GM21576 (cell line): ENCODE results near the gene G6PD.

Source experiments
- ATAC-seq: cut with Tn5 transposase; IDR thresholded peaks from one replicate; pipeline ENCODE4 v1.9.1; 2021; ENCODE audit warnings: mild to moderate bottlenecking, moderate library complexity; ENCODE audit not compliant: unreplicated experiment

Gene G6PD

DNA sequence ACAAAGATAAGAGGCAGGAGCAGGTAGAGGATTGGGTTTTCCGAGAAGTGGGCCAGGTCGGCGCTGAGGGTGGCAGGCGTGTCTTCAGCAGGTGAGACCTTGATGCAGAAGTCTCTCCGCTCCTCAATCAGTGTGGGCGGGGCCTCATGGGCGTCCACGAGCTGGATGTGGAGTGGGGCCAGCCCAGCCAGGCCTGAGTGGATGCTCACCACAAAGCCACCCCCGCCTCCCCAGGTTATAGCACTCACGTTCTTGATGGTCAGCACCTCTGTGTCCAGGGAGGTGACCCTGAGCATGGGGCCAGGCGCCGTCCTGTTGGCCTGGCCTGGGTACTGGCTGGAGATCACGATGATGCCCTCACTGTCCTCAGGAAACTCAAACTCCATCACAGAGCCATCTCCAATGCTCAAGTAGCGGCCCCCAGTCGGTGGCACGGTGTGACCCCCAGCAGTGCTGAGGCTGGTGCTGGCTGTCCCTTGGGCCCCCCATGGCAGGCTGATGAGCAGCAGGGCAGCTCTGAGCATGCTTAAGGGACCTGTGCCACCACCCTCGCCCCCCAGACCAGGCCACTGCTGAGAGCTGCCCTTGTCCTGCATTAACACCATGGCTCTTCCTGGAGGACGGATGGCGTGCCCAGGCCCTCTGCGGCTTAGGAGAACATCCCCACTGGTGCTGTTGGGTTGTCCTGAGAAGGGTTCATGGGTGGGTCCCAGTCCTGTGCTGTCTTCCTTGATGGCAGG, 58.1 kb downstream of the G6PD start:
- no peak for ATAC-seq

GRCh38 chrX:154487518-154488290, 58.9 kb downstream of the G6PD start:
- no peak for ATAC-seq

DNA sequence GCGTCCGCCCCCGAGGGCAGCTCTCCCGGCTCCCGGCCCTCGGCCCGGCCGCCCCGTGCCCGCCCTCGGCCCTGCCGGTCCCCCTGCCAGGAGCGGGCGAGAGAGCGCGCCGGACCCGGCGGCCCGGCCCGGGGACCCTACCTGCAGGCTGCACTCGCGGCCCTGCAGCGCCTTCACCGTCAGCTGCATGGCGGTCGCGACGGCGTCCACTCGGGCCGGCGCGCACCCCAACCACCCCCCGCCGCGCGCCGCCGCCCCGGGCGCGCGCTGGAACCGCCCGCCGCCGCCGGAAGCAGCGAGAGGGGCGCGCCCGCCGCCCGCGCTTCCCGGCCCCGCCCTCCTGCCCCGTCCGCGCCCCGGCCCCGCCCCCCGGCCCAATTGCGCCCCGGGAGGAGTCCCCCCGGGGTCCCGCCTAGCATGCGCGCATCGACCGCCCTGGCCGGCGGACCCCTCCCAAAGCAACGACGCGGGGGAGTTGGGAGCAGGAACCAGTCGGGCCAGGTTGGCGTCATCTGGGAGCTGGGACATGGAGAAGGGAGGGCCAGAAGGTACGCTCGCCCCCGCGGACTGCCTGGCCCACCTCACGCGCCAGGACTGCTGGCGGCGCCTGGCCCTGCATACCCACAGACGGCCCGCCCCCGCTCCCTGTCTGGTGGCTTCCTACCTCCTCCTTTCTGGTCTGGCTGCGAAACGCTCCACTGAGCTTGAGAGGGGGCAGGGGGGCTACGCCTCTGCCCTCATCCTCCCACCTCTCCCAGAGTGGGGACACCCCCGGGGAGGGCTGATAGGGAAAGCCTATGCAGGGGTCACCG, 60.0 kb downstream of the G6PD start, which contains the start of gene UBL4A:
TSS of gene UBL4A (minus strand) at position 220 of the 812 bp plus-strand sequence. CDS start at position 189, 31 bp downstream.
- ATAC-seq = no peak

- no peak for ATAC-seq
Measured at GRCh38 chrX:154486052-154486395, 60.6 kb downstream of the G6PD start.

DNA sequence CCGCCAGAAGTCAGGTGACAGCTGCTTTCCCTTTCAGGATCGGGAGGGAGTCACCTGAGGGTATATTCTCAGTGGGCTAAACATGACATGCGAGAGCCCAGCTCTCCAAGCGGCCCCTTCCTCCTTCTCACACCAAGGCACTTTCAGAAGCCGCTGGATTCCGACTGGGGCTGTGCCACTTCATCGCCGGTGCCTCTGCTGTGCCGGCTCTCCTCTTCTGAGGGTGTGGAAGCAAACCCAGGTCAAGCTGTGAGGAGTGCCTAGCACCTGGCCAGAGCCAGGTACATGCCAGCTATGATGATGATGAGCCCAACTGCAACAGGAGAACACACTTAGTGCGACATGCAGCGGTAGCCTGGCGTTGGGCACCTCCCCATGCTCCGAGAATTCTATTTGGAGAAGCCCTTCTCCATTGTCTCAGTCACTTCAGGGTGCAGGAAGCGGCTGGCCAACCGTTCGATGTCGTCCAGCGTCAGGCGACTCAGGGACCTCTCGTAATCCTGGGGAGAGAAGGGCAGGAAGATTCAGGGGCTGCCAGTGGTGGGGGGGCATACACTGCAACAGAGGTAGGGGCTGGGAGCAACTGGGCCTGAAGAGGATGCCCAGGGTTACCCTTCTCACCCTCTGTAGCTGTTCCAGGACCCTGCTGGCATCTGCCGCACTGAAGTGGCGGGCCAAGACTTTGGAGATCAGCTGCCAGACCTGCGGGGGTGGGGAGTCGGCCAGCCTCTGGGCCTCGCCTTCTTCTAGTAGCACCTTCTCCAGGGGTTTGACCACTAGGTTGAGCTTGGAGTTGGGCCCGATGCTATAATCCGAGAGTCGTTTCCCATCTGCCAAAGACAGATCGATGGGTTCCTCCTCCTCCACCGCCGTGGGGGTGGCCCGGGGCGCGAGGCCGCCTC, 61.2 kb downstream of the G6PD start:
- ATAC-seq = no peak

DNA sequence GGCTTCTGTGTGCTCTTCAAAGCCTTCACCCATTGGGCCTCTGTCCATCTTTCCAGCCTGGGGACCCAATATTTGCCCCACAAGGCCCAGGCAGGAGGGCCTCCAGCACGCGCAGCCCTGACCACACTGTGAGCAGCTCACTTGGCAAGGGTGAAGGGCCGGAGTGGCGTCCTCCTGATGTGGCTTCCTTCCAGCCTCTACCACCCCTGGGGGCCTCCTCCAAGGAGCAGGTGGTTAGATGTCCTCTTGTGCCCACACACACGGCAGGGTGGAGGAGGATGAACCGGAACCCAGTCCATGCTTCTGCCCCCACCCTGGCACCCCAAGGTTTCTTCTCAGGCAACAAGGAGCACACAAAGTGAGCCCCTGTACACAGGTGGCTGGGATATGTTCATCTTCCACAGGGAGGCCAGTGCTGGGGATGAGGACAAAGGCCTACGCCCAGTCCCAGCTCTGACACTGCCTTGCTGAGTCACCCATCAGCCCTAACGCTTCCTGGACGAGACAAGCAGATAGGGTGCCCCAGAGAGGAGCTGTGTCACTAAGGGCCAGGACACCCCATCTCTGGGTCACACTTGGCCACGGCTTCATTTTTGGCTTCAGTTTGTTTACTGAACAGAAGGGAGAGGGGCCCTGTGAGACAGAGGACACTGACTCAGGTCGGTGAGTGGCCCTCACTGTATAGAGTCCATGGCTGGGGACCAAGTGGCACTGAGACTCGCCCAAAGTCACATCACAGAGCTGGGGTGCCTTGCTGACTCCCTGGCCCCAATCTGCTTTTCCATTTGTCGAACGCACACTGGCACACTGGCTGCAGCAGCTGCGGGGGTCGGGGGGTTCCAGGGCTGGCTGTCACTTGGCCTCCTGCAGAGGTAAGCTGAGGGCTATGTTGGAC, 62.1 kb downstream of the G6PD start:
- no peak for ATAC-seq

DNA sequence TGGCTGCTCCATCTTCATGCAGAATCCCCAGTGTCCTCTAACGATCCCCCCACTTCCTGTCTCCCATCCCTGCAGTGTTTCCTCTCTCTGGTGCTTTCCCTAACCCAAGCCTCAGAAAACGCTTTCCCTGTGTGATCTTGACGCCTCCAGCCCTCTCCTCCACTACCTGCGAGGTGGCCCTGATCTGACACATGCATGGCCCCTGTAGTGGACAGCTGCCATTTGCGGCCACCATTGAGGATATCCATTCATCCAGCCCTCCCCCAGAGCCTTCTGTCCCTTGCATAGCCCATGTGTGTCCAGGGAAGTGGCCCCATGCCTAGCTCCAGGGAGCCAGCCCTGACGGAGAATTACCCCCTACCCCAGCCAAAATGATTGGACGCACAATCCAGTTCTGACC, 63.3 kb downstream of the G6PD start:
- no peak for ATAC-seq

DNA sequence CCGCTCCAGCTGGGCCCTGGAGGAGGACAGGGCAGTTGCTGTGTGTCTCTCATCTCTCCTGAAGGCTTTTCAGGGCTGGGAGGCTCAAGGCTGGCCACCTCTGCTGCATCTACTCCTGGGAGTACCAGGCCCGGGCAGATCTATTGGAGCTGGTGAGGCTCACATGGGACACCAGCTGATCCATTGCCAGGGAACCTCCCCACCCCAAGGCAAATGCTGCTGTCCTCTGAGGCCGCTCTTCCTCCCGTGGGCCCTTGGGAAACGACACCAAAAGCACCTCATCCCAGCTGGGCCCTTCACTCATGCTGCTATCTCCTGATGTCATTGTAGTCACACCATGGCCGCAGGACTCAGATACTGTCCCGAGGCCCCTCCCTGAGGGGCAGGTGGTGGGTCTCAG, 63.9 kb downstream of the G6PD start:
- no peak for ATAC-seq

DNA sequence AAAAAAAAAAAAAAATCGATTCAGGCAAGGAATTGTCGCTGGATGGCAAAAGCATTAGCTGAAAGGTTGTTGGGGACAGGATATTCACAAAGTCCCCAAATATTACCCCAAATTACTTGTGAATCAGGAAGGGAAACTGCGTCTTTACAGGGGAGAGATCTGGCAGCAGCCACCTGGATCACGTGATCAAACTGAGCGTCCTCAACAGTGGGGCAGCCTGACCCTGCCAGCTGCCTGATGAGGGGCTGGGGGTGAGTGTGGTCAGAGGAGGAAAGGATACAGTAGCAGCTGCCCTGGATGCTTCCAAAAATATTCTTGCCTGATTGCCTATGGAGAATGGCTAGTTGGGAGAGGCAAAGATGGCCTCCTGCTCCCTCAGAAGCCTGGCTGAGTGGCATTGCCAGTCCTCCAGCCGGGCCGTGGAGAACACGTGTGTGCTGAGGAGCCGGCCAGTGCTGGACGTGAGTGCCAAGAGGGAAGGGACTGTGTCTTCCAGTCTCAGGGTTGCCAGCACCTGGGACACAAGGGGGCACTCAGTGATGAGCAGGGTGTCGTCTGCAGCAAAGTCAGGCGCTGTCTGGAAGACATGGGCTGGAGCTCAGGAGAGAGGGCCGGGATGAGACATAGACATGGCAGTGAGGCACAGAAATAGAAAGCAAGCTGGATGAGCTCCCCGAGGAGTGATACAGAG, 64.6 kb downstream of the G6PD start:
- no peak for ATAC-seq
